HG02970 (cell line): Measurements from ENCODE around the gene SPATA31D3.
"Not testable (repeated sequence)": the region's sequence is repeated elsewhere in the genome, so short reads cannot be mapped to it uniquely, and the experiment has no call there.

Experiments used
- ATAC-seq: cut with Tn5 transposase; IDR thresholded peaks from one replicate; pipeline ENCODE4 v1.9.1; 2021; ENCODE audit warnings: mild to moderate bottlenecking, moderate library complexity, moderate number of reproducible peaks; ENCODE audit not compliant: unreplicated experiment, low FRiP score

Gene SPATA31D3

GRCh38 chr9:81974764-81975163 lies 31.5 kb downstream of the SPATA31D3 start:
- no peak for ATAC-seq

- no peak for ATAC-seq
Measured at GRCh38 chr9:81976351-81976750, 33.1 kb downstream of the SPATA31D3 start.

- no peak for ATAC-seq
Measured at GRCh38 chr9:81979196-81979595, 35.9 kb downstream of the SPATA31D3 start.

- ATAC-seq = no peak
Measured at GRCh38 chr9:81980568-81980967, 37.3 kb downstream of the SPATA31D3 start.

GRCh38 chr9:81981883-81982282 lies 38.6 kb downstream of the SPATA31D3 start:
- ATAC-seq = no peak

- no peak for ATAC-seq
Measured at GRCh38 chr9:81984928-81985327, 41.6 kb downstream of the SPATA31D3 start.

GRCh38 chr9:81986051-81986450 lies 42.8 kb downstream of the SPATA31D3 start:
- no peak for ATAC-seq

GRCh38 chr9:81988472-81988871 lies 45.2 kb downstream of the SPATA31D3 start, which contains the start of gene SPATA31D1:
Gene SPATA31D1, plus strand, starts transcription at chr9:81988772. Its CDS starts 47 bp downstream, at chr9:81988819.
- not testable (repeated sequence) for ATAC-seq

GRCh38 chr9:81989700-81990099 lies 46.4 kb downstream of the SPATA31D3 start:
- no peak for ATAC-seq

- ATAC-seq = no peak
Measured at GRCh38 chr9:81993656-81994055, 50.4 kb downstream of the SPATA31D3 start.
